A673 (cell line): Measurements from ENCODE around the gene IGFBP1. TPM values are rescaled to one million over a fixed set of nuclear protein-coding genes. Genes with fewer than 3 reads are reported as not detected.

ENCODE experiments used
- BruUV-seq: library from RNA; stranded (reverse); fragments of 400-500 nt; replicated peaks from 2 replicates; lab custom pipeline; 2021; lab: Mats Ljungman, UMichigan
- CTCF ChIA-PET: fragments of 300-600 bp; sonication (Branson Sonifier 250); formaldehyde crosslinking; loops from one replicate; lab custom pipeline; 2022; ENCODE audit warnings: antibody characterized with exemption; lab: Charles Lee
- POLR2A ChIA-PET: fragments of 300-600 bp; sonication (Branson Sonifier 250); formaldehyde crosslinking; loops from one replicate; lab custom pipeline; 2022; ENCODE audit warnings: antibody characterized with exemption; ENCODE audit not compliant: low non-redundant PET; lab: Charles Lee
- DNase-seq: peaks from one replicate; pipeline ENCODE4 v3.0.0-alpha.2; 2015; ENCODE audit warnings: low spot score
- H3K27ac ChIP-seq: fragments of 200-600 bp; sonication (generic); 2 replicates; pipeline ENCODE4 v1.5.1; 2016; ENCODE audit warnings: mixed run types, low read depth, mild to moderate bottlenecking, mixed read lengths, antibody characterized with exemption, low read length; ENCODE audit not compliant: poor library complexity, severe bottlenecking
- H3K27me3 ChIP-seq: fragments of 200-600 bp; sonication (generic); replicated peaks from 2 replicates; pipeline ENCODE4 v1.6.1; 2017; ENCODE audit warnings: mixed run types, low read depth, mild to moderate bottlenecking, mixed read lengths, antibody characterized with exemption, low read length; ENCODE audit not compliant: insufficient read depth, poor library complexity
- H3K36me3 ChIP-seq: fragments of 200-600 bp; sonication (generic); 2 replicates; pipeline ENCODE4 v1.6.1; 2016; ENCODE audit warnings: mixed run types, mild to moderate bottlenecking, mixed read lengths, antibody characterized with exemption, low read length; ENCODE audit not compliant: insufficient read depth, poor library complexity, severe bottlenecking
- H3K4me1 ChIP-seq: fragments of 200-600 bp; sonication (generic); 2 replicates; pipeline ENCODE4 v1.6.1; 2017; ENCODE audit warnings: mixed run types, mild to moderate bottlenecking, mixed read lengths, antibody characterized with exemption, low read length; ENCODE audit not compliant: insufficient read depth, poor library complexity, severe bottlenecking
- H3K4me3 ChIP-seq: fragments of 200-600 bp; sonication (generic); 2 replicates; pipeline ENCODE4 v1.5.1; 2016; ENCODE audit warnings: low read depth, mixed run types, mild to moderate bottlenecking, mixed read lengths, low read length; ENCODE audit not compliant: poor library complexity, severe bottlenecking
- H3K9me3 ChIP-seq: fragments of 200-600 bp; sonication (generic); 2 replicates; pipeline ENCODE4 v1.6.1; 2016; ENCODE audit warnings: mixed run types, low read depth, mild to moderate bottlenecking, mixed read lengths, antibody characterized with exemption, low read length; ENCODE audit not compliant: poor library complexity, severe bottlenecking
- EZH2 ChIP-seq: fragments of 200-600 bp; sonication (generic); IDR thresholded peaks from 2 replicates; pipeline ENCODE4 v1.6.1; 2017; ENCODE audit warnings: borderline replicate concordance, low read depth, mild to moderate bottlenecking, mixed read lengths, antibody characterized with exemption, low read length; ENCODE audit not compliant: poor library complexity, severe bottlenecking
- intact Hi-C: fragments of 100-400 bp; cut with micrococcal nuclease; formaldehyde crosslinking; loops from one replicate; pipeline ENCODE4 v1.10.0; 2022; ENCODE audit not compliant: unreplicated experiment
- total RNA-seq: library from RNA; stranded (reverse); gene quantifications from 2 replicates; pipeline ENCODE4 v1.2.3, GENCODE V29; 2021
- TF ChIP-seq, protein P1 (sequence below): fragments of 300-800, 200-600 bp; sonication (generic); conservative IDR thresholded peaks from 2 replicates; pipeline ENCODE4 v1.5.1; 2017; ENCODE audit warnings: low read depth, mild to moderate bottlenecking, antibody characterized with exemption, low read length, moderate library complexity, mixed read lengths

The IGFBP1 gene
- total RNA-seq, 1 experiment from 2014 or later: not detected

DNA sequence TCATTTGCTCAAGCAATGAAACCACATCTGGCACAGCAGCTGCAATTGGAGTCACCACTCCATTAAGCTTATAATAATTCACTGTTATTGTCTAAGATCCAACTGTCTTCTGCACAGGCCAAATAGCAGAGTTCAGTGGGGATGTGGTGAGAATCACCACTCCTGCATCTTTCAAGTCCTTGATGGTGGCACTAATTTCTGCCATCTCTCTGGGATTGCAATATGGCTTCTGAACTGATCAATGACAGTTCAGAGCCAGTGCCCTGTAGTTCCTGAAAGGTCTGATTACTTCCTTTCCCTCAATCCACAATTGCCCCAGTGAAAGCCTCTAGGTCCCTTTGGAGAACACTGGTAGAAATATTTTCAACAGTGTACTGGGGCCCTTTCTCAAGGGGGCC is 6.4 kb downstream of the IGFBP1 start:
- Histone ChIP-seq H3K27ac (no peak overlapping the region), H3K36me3 (no peaks in the 10 kb centered on the region), H3K4me3 (no peak overlapping the region), H3K9me3 (no peaks in the 10 kb centered on the region), H3K27me3 (peaks cover 19% of the 10 kb centered on the region), H3K4me1 (no peaks in the 10 kb centered on the region)
- BruUV-seq: no TSS peak
- TF ChIP-seq, protein P1, sequence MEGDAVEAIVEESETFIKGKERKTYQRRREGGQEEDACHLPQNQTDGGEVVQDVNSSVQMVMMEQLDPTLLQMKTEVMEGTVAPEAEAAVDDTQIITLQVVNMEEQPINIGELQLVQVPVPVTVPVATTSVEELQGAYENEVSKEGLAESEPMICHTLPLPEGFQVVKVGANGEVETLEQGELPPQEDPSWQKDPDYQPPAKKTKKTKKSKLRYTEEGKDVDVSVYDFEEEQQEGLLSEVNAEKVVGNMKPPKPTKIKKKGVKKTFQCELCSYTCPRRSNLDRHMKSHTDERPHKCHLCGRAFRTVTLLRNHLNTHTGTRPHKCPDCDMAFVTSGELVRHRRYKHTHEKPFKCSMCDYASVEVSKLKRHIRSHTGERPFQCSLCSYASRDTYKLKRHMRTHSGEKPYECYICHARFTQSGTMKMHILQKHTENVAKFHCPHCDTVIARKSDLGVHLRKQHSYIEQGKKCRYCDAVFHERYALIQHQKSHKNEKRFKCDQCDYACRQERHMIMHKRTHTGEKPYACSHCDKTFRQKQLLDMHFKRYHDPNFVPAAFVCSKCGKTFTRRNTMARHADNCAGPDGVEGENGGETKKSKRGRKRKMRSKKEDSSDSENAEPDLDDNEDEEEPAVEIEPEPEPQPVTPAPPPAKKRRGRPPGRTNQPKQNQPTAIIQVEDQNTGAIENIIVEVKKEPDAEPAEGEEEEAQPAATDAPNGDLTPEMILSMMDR: no peak
- TF ChIP-seq EZH2: no peak
- CTCF ChIA-PET: no interaction called here
- POLR2A ChIA-PET: no interaction called here
- no peak for DNase-seq
- intact Hi-C loops: no loop called here

DNA sequence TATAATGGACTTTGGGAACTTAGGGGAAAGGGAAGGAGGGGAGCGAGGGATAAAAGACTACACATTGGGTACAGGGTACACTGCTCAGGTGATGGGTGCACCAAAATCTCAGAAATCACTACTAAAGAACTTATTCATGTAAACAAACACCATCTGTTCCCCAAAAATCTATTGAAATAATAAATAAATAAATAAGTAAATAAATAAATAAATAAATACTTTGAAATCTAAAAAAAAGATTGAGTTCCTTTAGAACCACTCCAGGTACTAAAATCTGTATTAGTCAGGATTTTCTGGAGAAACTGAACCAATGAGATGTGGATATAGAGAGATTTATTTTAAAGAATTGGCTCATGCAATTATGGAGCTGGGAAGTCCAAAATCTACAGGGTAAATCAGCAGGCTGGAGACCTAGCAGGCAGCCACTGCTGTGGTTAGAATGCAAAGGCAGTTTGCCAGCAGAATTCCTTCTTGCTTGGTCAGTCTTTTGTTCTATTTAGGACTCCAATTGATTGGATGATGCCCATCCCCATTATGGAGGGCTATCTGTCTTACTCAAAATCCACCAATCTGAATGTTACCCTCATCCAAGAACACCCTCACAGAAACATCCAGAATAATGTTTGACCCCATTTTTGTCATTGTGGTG is 8.9 kb downstream of the IGFBP1 start:
- H3K36me3 ChIP-seq: no peaks in the 10 kb centered on the region
- POLR2A ChIA-PET: no interaction called here
- H3K27me3 ChIP-seq: peaks cover 14% of the 10 kb centered on the region
- H3K27ac ChIP-seq: no peak overlapping the region
- intact Hi-C loops: no loop called here
- DNase-seq: no peak
- H3K9me3 ChIP-seq: no peaks in the 10 kb centered on the region
- H3K4me3 ChIP-seq: no peak overlapping the region
- H3K4me1 ChIP-seq: no peaks in the 10 kb centered on the region
- BruUV-seq: no TSS peak
- TF ChIP-seq EZH2: no peak
- TF ChIP-seq, protein P1: no peak
- CTCF ChIA-PET: no interaction called here

DNA sequence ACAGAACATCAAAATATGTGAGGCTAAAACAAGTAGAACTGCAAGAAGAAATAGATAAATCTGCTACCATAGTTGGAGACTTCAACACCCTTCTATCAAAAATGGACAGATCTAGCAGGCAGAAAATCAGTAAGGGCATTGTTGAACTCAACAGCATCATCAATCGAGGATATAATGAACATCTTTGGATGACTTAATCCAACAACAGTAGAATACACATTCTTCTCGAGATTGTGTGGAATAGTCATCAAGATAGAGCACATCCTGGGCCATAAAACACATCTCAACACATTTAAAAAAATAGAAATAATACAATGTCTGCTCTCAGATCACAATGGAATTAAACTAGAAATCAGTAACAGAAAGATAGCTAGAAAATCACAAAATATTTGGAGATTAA is 9.9 kb downstream of the IGFBP1 start:
- H3K36me3 ChIP-seq: no peaks in the 10 kb centered on the region
- ChIA-PET POLR2A (no interaction called here), CTCF (no interaction called here)
- no peak overlapping the region for H3K27ac ChIP-seq
- no peak for DNase-seq
- no TSS peak for BruUV-seq
- no peaks in the 10 kb centered on the region for H3K4me1 ChIP-seq
- intact Hi-C loops: no loop called here
- H3K9me3 ChIP-seq: no peaks in the 10 kb centered on the region
- H3K4me3 ChIP-seq: no peak overlapping the region
- TF ChIP-seq, protein P1: no peak
- TF ChIP-seq EZH2: no peak
- H3K27me3 ChIP-seq: peaks cover 14% of the 10 kb centered on the region
